HG02938 (cell line): ENCODE data around the gene JCAD.

Experiments used
- ATAC-seq: cut with Tn5 transposase; IDR thresholded peaks from one replicate; pipeline ENCODE4 v1.9.1; 2021; ENCODE audit warnings: mild to moderate bottlenecking, moderate library complexity; ENCODE audit not compliant: unreplicated experiment

JCAD gene

GRCh38 chr10:30073045-30073766, 13.8 kb upstream of the JCAD start:
- ATAC-seq: no peak

DNA sequence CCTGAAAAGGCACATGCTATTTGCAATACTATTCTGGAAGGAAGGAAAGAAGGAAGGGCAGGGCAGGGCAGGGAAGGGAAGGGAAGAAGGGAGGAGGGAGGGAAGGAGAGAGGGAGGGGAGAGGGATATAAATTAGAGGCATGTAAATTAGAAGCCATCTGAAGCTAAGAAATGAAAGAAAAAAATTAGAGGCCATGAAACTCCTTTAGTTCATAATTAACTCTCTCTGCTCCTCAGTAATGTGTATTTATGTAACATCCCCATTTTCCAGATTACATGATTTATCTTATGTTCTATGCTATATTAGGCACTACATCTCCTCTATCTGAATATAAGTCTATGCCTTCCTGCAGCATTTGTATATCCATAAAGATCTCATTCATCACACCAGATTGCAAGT, 12.7 kb upstream of the JCAD start:
- no peak for ATAC-seq

DNA sequence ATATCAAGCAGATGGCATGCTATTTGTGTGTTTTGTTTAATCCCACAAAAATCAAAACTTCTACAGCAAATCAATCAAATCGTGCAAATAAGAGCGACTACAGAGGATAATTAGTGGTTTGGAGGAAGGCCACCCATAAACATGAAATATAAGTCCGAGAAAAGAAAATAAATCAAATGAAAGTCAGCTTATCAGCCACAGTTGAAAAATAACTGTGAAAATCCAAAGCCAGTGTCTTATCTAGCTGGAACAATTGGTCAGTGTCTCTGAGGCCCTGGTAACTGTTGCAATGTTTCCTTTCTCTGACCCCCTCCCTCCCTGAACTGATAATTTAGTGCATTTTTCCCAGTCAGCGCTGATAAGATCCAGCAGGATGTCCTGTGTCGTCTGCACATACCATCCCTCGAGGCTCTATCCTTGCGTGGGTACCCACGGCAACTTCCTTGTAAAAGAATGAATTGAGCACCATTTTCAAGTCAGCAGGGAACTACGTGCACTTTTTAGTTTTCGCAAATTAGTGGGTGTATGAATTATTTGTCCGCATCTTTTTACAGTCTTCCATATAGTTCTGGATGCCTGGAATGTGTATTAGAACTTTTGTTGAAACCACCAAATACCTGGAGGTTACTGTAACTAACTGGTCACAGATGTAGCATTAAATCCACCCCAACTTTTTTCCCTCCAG, 10.8 kb upstream of the JCAD start:
- no peak for ATAC-seq

DNA sequence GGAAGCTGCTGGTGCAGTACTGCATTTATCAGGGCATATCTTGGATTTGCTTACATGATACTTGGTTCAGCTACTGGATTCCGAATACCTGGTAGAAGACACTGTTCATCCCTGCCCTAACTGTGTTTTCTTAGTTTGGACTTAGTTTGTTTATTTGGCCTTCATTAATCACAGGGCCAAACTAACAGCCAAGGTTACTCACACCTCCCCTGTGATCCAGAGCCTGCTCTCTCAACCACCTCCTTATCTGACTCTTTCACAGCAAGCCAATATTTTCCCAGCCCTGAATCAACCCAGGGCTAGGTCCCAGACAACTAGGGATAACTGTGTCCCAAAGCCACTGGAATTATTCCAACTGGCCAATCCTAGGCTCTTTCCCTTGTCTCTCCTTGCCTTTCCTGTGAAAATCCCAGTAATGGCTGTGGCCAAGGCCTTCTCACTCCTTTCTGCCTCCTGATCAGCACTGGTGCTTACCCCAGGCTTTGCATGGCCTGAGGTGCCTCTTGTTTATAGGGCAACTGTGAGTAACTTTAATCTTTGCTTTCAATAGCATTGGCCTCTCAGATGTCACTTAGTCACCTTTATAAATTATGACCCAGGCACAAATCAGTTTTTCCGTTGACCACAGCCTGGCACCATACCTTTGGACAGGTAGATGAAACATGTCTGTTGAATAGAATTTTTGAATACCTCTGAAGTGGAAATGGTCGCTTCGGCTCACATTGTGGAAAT, 9.3 kb upstream of the JCAD start:
- no peak for ATAC-seq

GRCh38 chr10:30063099-30063498, 3.7 kb upstream of the JCAD start:
- no peak for ATAC-seq

DNA sequence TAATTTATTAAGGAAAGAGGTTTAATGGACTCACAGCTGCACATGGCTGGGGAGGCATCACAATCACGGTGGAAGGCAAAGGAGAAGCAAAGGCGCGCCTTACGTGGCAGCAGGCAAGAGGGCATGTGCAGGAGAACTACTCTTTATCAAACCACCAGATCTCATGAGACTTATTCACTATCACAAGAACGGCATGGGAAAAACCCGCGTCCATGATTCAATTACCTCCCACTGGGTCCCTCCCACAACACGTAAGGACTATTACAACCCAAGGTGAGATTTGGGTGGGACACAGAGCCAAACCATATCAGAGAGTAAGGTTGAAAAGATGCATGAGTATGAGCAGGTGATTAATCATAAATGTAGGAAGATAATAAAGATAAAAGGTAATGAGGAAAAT, 3.2 kb upstream of the JCAD start:
- no peak for ATAC-seq

- no peak for ATAC-seq
Observed at GRCh38 chr10:30062090-30062489, 2.7 kb upstream of the JCAD start.

DNA sequence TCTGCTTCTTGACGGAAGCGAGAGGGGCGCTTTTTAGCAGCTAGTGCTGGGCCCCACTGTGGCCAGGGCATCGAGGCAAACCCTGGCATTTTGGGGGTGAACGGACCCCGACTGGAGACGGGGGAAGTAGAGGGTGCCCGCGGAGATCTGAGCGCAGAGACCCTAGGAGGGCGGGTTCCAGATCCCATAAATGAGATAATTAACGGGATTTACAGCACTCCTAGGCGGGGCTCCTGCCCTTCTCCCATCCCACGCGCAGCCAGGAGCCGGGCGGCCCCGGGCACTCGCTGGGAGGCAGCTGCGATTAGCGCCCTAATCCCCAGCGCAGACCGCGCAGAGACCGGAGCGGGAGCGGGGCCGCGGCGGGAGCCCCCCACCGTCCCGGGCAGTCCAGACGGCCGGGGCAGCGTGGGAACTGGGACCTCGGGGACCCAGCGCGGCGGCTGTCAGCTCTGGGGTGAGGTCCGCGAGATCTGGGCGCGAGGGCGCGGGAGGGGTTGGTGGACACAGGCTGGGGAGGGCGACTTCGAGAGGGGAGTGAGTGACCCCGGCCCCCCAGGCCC, 735 bp downstream of the JCAD start:
- no peak for ATAC-seq

- no peak for ATAC-seq
Observed at GRCh38 chr10:30057894-30058556, 1.4 kb downstream of the JCAD start.

GRCh38 chr10:30057421-30057841, 2.0 kb downstream of the JCAD start:
- ATAC-seq: no peak

DNA sequence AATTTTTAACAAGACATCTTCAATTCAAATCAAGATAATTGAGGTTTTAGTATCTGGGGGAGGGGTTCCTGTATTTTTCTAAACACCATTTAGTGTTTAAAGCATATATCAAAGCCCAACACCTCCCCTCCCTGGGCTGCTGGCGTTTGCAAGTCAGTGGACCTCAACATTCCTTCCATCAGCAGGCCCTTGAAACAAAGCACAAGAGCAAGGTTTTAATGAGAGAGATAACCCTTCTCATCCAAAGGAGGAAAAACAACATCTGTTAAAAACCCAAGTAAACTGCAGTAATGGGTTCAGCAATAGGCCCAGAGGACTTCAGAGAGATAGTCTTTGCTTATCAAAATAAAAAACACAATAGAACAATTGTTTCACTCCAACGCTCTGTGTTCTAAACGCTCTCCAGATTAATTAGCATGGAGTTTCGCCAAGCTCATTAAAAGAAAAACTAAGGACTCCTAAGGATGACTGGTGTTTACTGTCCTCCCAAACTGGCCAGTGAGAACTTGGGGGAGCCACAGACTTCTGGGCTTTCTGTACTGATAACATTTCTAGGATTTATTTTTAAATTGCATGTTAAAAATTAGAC, 2.5 kb downstream of the JCAD start:
- no peak for ATAC-seq

GRCh38 chr10:30056281-30056680, 3.1 kb downstream of the JCAD start:
- no peak for ATAC-seq

DNA sequence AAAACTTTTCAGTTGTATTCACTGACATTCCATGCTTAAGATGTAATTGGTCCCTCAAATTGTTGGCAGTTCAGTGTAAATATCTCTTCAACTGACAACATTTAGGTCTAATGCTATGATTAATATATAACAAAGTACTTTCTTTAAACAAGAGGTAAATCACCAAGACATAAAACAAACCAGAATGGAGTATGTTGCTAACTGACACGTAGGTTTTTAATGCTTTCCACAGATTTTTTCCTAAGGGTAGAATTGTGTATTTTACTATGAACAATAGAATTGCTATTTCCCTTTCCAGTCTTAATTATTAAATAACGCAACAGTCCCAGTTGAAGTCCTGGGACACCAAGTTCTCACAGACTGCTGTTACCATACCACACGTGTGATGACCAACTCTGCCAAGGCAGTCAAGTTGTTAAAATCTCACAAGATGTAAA, 4.1 kb downstream of the JCAD start:
- no peak for ATAC-seq

DNA sequence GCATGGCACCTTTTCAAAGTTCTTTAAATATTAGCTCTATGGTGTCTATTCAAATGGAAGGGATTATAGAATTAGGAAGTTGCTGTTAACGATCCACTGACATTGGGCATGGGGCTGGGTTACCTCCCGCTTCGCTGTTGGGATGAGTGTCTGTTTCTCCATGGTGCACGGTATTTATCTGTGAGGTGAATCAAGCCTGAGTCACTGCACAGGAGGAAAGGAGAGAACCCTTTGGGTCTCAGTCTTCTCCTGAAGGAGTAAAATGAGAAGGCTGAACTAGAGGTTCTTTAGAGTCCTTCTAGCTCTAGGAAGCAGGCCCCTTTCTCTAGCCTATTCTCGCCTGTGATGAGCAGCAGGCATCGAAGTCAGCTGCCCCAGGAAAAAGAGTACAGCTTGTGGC, 7.3 kb downstream of the JCAD start:
- ATAC-seq: no peak

- no peak for ATAC-seq
Observed at GRCh38 chr10:30051220-30051619, 8.2 kb downstream of the JCAD start.

- no peak for ATAC-seq
Observed at GRCh38 chr10:30050411-30050810, 9.0 kb downstream of the JCAD start.

GRCh38 chr10:30048768-30049517, 10.4 kb downstream of the JCAD start:
- ATAC-seq: no peak

DNA sequence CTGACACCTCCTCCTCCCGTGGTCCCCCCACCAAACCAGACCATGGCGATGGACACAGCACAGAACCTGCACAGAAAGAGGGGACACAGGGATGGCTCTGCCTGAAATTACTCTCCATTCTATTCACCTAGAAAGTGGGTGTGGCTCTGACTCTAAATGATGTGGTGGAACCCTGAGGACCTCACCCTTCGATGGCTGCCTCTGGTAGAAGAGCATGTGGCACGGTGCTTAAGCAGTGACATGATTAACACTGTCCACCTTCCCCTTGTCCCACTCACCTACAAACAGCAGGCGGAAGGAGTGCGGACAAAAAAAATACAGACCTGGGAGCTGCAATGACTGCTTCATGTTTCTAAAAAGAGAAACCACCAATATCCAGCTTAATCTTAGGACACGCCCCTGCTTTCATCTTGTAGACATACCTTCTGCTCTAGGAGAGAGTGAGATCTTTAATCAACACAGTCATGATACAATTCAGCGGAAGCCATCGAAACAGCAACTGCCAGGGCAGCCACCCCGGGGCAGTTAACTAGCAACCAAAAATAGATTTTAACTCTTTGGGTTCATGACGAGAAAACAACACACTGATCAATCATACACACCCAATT, 11.4 kb downstream of the JCAD start:
- no peak for ATAC-seq

- ATAC-seq: no peak
Observed at GRCh38 chr10:30047430-30047829, 12.0 kb downstream of the JCAD start.

GRCh38 chr10:30046476-30046875, 12.9 kb downstream of the JCAD start:
- no peak for ATAC-seq
